ENCODE results near the gene IYD.

DNA sequence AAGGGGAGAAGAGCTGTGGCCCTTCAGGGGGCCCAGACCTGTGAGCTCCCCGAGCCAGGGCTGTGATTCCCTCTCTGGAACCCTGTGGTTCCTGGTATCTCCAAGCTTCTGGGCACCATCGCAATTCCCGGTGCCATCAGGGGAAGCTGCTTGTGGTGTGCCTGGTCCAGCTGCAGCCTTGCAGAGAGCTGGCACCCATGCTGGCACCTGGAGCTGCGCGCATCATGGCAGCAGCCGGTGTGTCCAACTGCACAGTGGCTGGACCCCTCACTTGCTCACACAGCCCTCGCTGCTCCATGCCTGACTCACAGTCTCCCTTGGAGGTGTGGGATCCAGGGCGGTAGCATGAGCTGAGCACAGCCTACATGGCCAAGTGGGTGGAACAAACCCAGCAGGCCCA lies 56.7 kb downstream of the IYD start:
- TF ChIP-seq RNF2 (IDR thresholded peaks at IDR 0.05) (no peak), TOE1 (IDR thresholded peaks at IDR 0.05; ENCODE audit: borderline replicate concordance) (no peak), TOE1 (CRISPR knock-in tag; IDR thresholded peaks at IDR 0.05; ENCODE audit: borderline replicate concordance, low read depth) (no peak), MAZ (CRISPR knock-in tag; conservative IDR thresholded peaks at IDR 0.05 in 1 of 2, IDR thresholded peaks at IDR 0.05 in 1 of 2) (no peak), GTF2E2 (tag; IDR thresholded peaks at IDR 0.05) (no peak), POLR2AphosphoS5 (IDR thresholded peaks at IDR 0.05; ENCODE audit: control insufficient read depth, insufficient read depth, low read depth, low read length) (no peak), CEBPB (tag; IDR thresholded peaks at IDR 0.05) (no peak), BACH1 (tag; IDR thresholded peaks at IDR 0.05) (no peak), NCOA2 (IDR thresholded peaks at IDR 0.05; ENCODE audit: partially characterized antibody in 2 of 2) (no peak), BRCA1 (IDR thresholded peaks at IDR 0.05) (no peak), BRCA1 (CRISPR knock-in tag; IDR thresholded peaks at IDR 0.05) (no peak), BRF2 (IDR thresholded peaks at IDR 0.05; ENCODE audit: borderline replicate concordance, insufficient read depth, insufficient read length) (no peak)

All from K562 (cell line).